Measurements from ENCODE around the gene BRPF1. TPM values are rescaled to one million over a fixed set of nuclear protein-coding genes. Genes with fewer than 3 reads are reported as not detected.

BRPF1 gene
- total RNA-seq, 1 donor from 2014 or later: 40.6 TPM

- no peaks in the 10 kb centered on the region for H3K9me3 Mint-ChIP-seq (ENCODE audit: unreplicated experiment)
- peaks cover 18% of the 10 kb centered on the region for H3K36me3 Mint-ChIP-seq (ENCODE audit: low read depth, unreplicated experiment)
- DNase-seq (ENCODE audit: low spot score): no peak
- no peak overlapping the region for H3K27ac Mint-ChIP-seq (ENCODE audit: unreplicated experiment)
- H3K27me3 Mint-ChIP-seq (ENCODE audit: unreplicated experiment): no peaks in the 10 kb centered on the region
- TF ChIP-seq CTCF (IDR thresholded peaks at IDR 0.05; ENCODE audit: unreplicated experiment): no peak
- H3K4me3 Mint-ChIP-seq (ENCODE audit: unreplicated experiment): no peak overlapping the region
- peaks cover 2% of the 10 kb centered on the region for H3K4me1 Mint-ChIP-seq (ENCODE audit: unreplicated experiment)
These were observed 54.1 kb downstream of the BRPF1 start for GRCh38 chr3:9785602-9786001.

GRCh38 chr3:9786209-9786739 is 54.7 kb downstream of the BRPF1 start:
- H3K4me3 Mint-ChIP-seq (ENCODE audit: unreplicated experiment): no peak overlapping the region

GRCh38 chr3:9786825-9787669 is 55.5 kb downstream of the BRPF1 start:
- H3K27me3 Mint-ChIP-seq (ENCODE audit: unreplicated experiment): peaks cover 4% of the 10 kb centered on the region
- H3K36me3 Mint-ChIP-seq (ENCODE audit: low read depth, unreplicated experiment): peaks cover 17% of the 10 kb centered on the region
- peak; percentile 59 for TF ChIP-seq CTCF (IDR thresholded peaks at IDR 0.05; ENCODE audit: unreplicated experiment)
- H3K4me3 Mint-ChIP-seq (ENCODE audit: unreplicated experiment): no peak overlapping the region
- peaks cover 7% of the 10 kb centered on the region for H3K4me1 Mint-ChIP-seq (ENCODE audit: unreplicated experiment)
- no peaks in the 10 kb centered on the region for H3K9me3 Mint-ChIP-seq (ENCODE audit: unreplicated experiment)
- no peak overlapping the region for H3K27ac Mint-ChIP-seq (ENCODE audit: unreplicated experiment)
- no peak for DNase-seq (ENCODE audit: low spot score)

More at GRCh38 chr3:9786209-9786739, 54.7 kb downstream of the BRPF1 start:
- TF ChIP-seq CTCF (IDR thresholded peaks at IDR 0.05; ENCODE audit: unreplicated experiment): no peak
- Mint-ChIP-seq H3K27ac (ENCODE audit: unreplicated experiment) (no peak overlapping the region), H3K4me1 (ENCODE audit: unreplicated experiment) (peaks cover 2% of the 10 kb centered on the region), H3K27me3 (ENCODE audit: unreplicated experiment) (no peaks in the 10 kb centered on the region), H3K9me3 (ENCODE audit: unreplicated experiment) (no peaks in the 10 kb centered on the region), H3K36me3 (ENCODE audit: low read depth, unreplicated experiment) (peaks cover 18% of the 10 kb centered on the region)
- DNase-seq (ENCODE audit: low spot score): no peak

GRCh38 chr3:9787714-9788113 is 56.2 kb downstream of the BRPF1 start:
- Mint-ChIP-seq H3K27ac (ENCODE audit: unreplicated experiment) (no peak overlapping the region), H3K4me1 (ENCODE audit: unreplicated experiment) (peaks cover 7% of the 10 kb centered on the region), H3K9me3 (ENCODE audit: unreplicated experiment) (no peaks in the 10 kb centered on the region), H3K36me3 (ENCODE audit: low read depth, unreplicated experiment) (peaks cover 14% of the 10 kb centered on the region), H3K4me3 (ENCODE audit: unreplicated experiment) (peak overlapping the region; percentile 21), H3K27me3 (ENCODE audit: unreplicated experiment) (peaks cover 5% of the 10 kb centered on the region)
- TF ChIP-seq CTCF (IDR thresholded peaks at IDR 0.05; ENCODE audit: unreplicated experiment): no peak
- DNase-seq (ENCODE audit: low spot score): no peak

- H3K4me1 Mint-ChIP-seq (ENCODE audit: unreplicated experiment): peaks cover 18% of the 10 kb centered on the region
These were observed 59.6 kb downstream of the BRPF1 start for GRCh38 chr3:9791127-9791526.

More at GRCh38 chr3:9791127-9791526, 59.6 kb downstream of the BRPF1 start:
- no peak for DNase-seq (ENCODE audit: low spot score)
- no peak for TF ChIP-seq CTCF (IDR thresholded peaks at IDR 0.05; ENCODE audit: unreplicated experiment)
- Mint-ChIP-seq H3K9me3 (ENCODE audit: unreplicated experiment) (no peaks in the 10 kb centered on the region), H3K4me3 (ENCODE audit: unreplicated experiment) (peak overlapping the region; percentile 58), H3K36me3 (ENCODE audit: low read depth, unreplicated experiment) (peaks cover 28% of the 10 kb centered on the region), H3K27ac (ENCODE audit: unreplicated experiment) (no peak overlapping the region), H3K27me3 (ENCODE audit: unreplicated experiment) (peaks cover 16% of the 10 kb centered on the region)
